ENCODE measurements around the gene VWA2.

Gene VWA2

GRCh38 chr10:114234132-114234531 is 4.9 kb upstream of the VWA2 start:
- ATAC-seq, result no peak
- TF ChIP-seq CREB5 (CRISPR knock-in tag; IDR thresholded peaks at IDR 0.05; ENCODE audit: low read depth) (no peak), PPARA (CRISPR knock-in tag; IDR thresholded peaks at IDR 0.05; ENCODE audit: borderline replicate concordance) (no peak), CSRNP3 (CRISPR knock-in tag; IDR thresholded peaks at IDR 0.05) (no peak), ZNF70 (CRISPR knock-in tag; IDR thresholded peaks at IDR 0.05) (no peak), TCF4 (CRISPR knock-in tag; IDR thresholded peaks at IDR 0.05; ENCODE audit: borderline replicate concordance) (no peak), RARB (CRISPR knock-in tag; IDR thresholded peaks at IDR 0.05) (no peak), GLIS3 (CRISPR knock-in tag; IDR thresholded peaks at IDR 0.05) (no peak), OSR1 (CRISPR knock-in tag; IDR thresholded peaks at IDR 0.05) (no peak), TOX (CRISPR knock-in tag; IDR thresholded peaks at IDR 0.05; ENCODE audit: borderline replicate concordance) (no peak), PATZ1 (CRISPR knock-in tag; IDR thresholded peaks at IDR 0.05; ENCODE audit: borderline replicate concordance) (no peak), POU6F1 (CRISPR knock-in tag; IDR thresholded peaks at IDR 0.05; ENCODE audit: borderline replicate concordance, low read depth) (no peak), BACH2 (CRISPR knock-in tag; IDR thresholded peaks at IDR 0.05; ENCODE audit: borderline replicate concordance) (no peak), ZFP30 (CRISPR knock-in tag; IDR thresholded peaks at IDR 0.05) (no peak), ARNTL (CRISPR knock-in tag; IDR thresholded peaks at IDR 0.05; ENCODE audit: borderline replicate concordance, low read depth) (no peak), ZNF565 (CRISPR knock-in tag; conservative IDR thresholded peaks at IDR 0.05; ENCODE audit: low read depth) (no peak)

GRCh38 chr10:114239994-114240345 is 916 bp downstream of the VWA2 start:
- no peak for ATAC-seq
- TF ChIP-seq POU6F1 (CRISPR knock-in tag; IDR thresholded peaks at IDR 0.05; ENCODE audit: borderline replicate concordance, low read depth) (no peak), ARNTL (CRISPR knock-in tag; IDR thresholded peaks at IDR 0.05; ENCODE audit: borderline replicate concordance, low read depth) (no peak), ESRRG (CRISPR knock-in tag; IDR thresholded peaks at IDR 0.05) (no peak), OSR1 (CRISPR knock-in tag; IDR thresholded peaks at IDR 0.05) (no peak), ZNF565 (CRISPR knock-in tag; conservative IDR thresholded peaks at IDR 0.05; ENCODE audit: low read depth) (no peak), CSRNP3 (CRISPR knock-in tag; IDR thresholded peaks at IDR 0.05) (no peak), PPARA (CRISPR knock-in tag; IDR thresholded peaks at IDR 0.05; ENCODE audit: borderline replicate concordance) (no peak), ZNF8 (CRISPR knock-in tag; IDR thresholded peaks at IDR 0.05) (no peak), BACH2 (CRISPR knock-in tag; IDR thresholded peaks at IDR 0.05; ENCODE audit: borderline replicate concordance) (no peak), TCF4 (CRISPR knock-in tag; IDR thresholded peaks at IDR 0.05; ENCODE audit: borderline replicate concordance) (no peak), TOX (CRISPR knock-in tag; IDR thresholded peaks at IDR 0.05; ENCODE audit: borderline replicate concordance) (no peak), ZFP3 (CRISPR knock-in tag; IDR thresholded peaks at IDR 0.05) (no peak), GLIS3 (CRISPR knock-in tag; IDR thresholded peaks at IDR 0.05) (no peak), TSHZ2 (CRISPR knock-in tag; IDR thresholded peaks at IDR 0.05) (no peak)

All from SK-N-SH treated with all-trans-retinoic acid at 6 μM for 48 hours (cell line).